Ectodermal cell (in vitro differentiated cells): ENCODE measurements around the gene CCNG1. TPM values are rescaled to one million over a fixed set of nuclear protein-coding genes. Genes with fewer than 3 reads are reported as not detected.
A peak's percentile ranks its signal among the peaks of the same experiment; 100 is the strongest.
"Not testable (repeated sequence)": the region's sequence is repeated elsewhere in the genome, so short reads cannot be mapped to it uniquely, and the experiment has no call there.

Experiments used
- H3K27ac ChIP-seq: 2 replicates; pipeline ENCODE4 v1.7.0; 2013; ENCODE audit warnings: mild to moderate bottlenecking, low read depth, low read length; ENCODE audit not compliant: insufficient read depth, poor library complexity, severe bottlenecking
- H3K27me3 ChIP-seq: 2 replicates; pipeline ENCODE4 v1.7.0; 2013; ENCODE audit warnings: mild to moderate bottlenecking, low read length; ENCODE audit not compliant: insufficient read depth, control insufficient read depth, poor library complexity, severe bottlenecking
- H3K36me3 ChIP-seq: one replicate; pipeline ENCODE4 v1.7.0; 2013; ENCODE audit warnings: low read length; ENCODE audit not compliant: control insufficient read depth, insufficient read depth
- H3K4me1 ChIP-seq: one replicate; pipeline ENCODE4 v1.7.0; 2013; ENCODE audit warnings: low read length; ENCODE audit not compliant: control insufficient read depth, insufficient read depth
- H3K4me3 ChIP-seq: 2 replicates; pipeline ENCODE4 v1.7.0; 2013; ENCODE audit warnings: low read depth, low read length, control low read depth; ENCODE audit not compliant: insufficient read depth
- H3K9me3 ChIP-seq: 2 replicates; pipeline ENCODE4 v1.7.0; 2013; ENCODE audit warnings: mild to moderate bottlenecking, low read length, moderate library complexity; ENCODE audit not compliant: control insufficient read depth
- WGBS, 2 experiments: methylation state at CpG; one replicate each; pipeline ENCODE4 v1.1.7; 2013; ENCODE audit warnings: missing lambda C conversion rate in 2 of 2; 5-methylcytosine and 5-hydroxymethylcytosine counted together
- polyA plus RNA-seq, 4 experiments: library from polyadenylated mRNA; stranded (reverse); fragments of 50-300 nt; gene quantifications; one replicate each; pipeline ENCODE4 v1.2.3, GENCODE V29; 2013

The CCNG1 gene
- 406 TPM for polyA plus RNA-seq (2013, experiment 1 of 4)
- polyA plus RNA-seq (2013, experiment 2 of 4) = 467 TPM
- polyA plus RNA-seq (2013, experiment 3 of 4) = 399 TPM
- 426 TPM for polyA plus RNA-seq (2013, experiment 4 of 4)

- no peaks in the 10 kb centered on the region for H3K27me3 ChIP-seq
- peak within 1 kb of the TSS; percentile 97 for H3K4me3 ChIP-seq
- H3K4me1 ChIP-seq = peaks cover 9% of the 10 kb centered on the region
- WGBS, 2 experiments = 0% methylated on average over 48 to 51 of the region's 51 CpGs
- no peaks in the 10 kb centered on the region for H3K9me3 ChIP-seq
- peak within 1 kb of the TSS; percentile 97 for H3K27ac ChIP-seq
- peaks cover 16% of the 10 kb centered on the region for H3K36me3 ChIP-seq
Observed at GRCh38 chr5:163437309-163438182, at the start of gene CCNG1. Gene CCNG1, plus strand, starts transcription at chr5:163437595. Its CDS starts 1,662 bp downstream, at chr5:163439257.

GRCh38 chr5:163395792-163396191 is 41.6 kb upstream of the CCNG1 start:
- H3K27me3 ChIP-seq = no peaks in the 10 kb centered on the region
- H3K4me3 ChIP-seq = no peak overlapping the region
- H3K36me3 ChIP-seq = no peaks in the 10 kb centered on the region
- H3K9me3 ChIP-seq = no peaks in the 10 kb centered on the region
- H3K4me1 ChIP-seq = no peaks in the 10 kb centered on the region
- no peak overlapping the region for H3K27ac ChIP-seq
- WGBS, 2 experiments = 94 to 97% methylated on average over 2 of the region's 2 CpGs

- not testable (repeated sequence) for H3K4me3 ChIP-seq, H3K36me3 ChIP-seq, H3K9me3 ChIP-seq, H3K4me1 ChIP-seq, H3K27ac ChIP-seq, H3K27me3 ChIP-seq
- WGBS, 2 experiments = 92 to 93% methylated on average over 7 to 9 of the region's 9 CpGs
Observed at GRCh38 chr5:163396818-163397340, 40.5 kb upstream of the CCNG1 start.

GRCh38 chr5:163397354-163397753 is 40.0 kb upstream of the CCNG1 start:
- Histone ChIP-seq H3K4me3 (no peak overlapping the region), H3K9me3 (no peaks in the 10 kb centered on the region), H3K4me1 (no peaks in the 10 kb centered on the region), H3K27ac (no peak overlapping the region), H3K27me3 (no peaks in the 10 kb centered on the region), H3K36me3 (no peaks in the 10 kb centered on the region)

GRCh38 chr5:163399923-163400322 is 37.5 kb upstream of the CCNG1 start:
- no peak overlapping the region for H3K4me3 ChIP-seq
- no peaks in the 10 kb centered on the region for H3K9me3 ChIP-seq
- no peaks in the 10 kb centered on the region for H3K27me3 ChIP-seq
- H3K4me1 ChIP-seq = no peaks in the 10 kb centered on the region
- H3K27ac ChIP-seq = no peak overlapping the region
- WGBS, 2 experiments = 67 to 71% methylated on average over 3 to 4 of the region's 4 CpGs
- H3K36me3 ChIP-seq = no peaks in the 10 kb centered on the region

GRCh38 chr5:163401271-163401670 is 36.1 kb upstream of the CCNG1 start:
- H3K36me3 ChIP-seq = no peaks in the 10 kb centered on the region
- 84 to 91% methylated on average over 4 of the region's 4 CpGs for WGBS, 2 experiments
- no peak overlapping the region for H3K27ac ChIP-seq
- H3K4me3 ChIP-seq = no peak overlapping the region
- no peaks in the 10 kb centered on the region for H3K9me3 ChIP-seq
- H3K27me3 ChIP-seq = no peaks in the 10 kb centered on the region
- no peaks in the 10 kb centered on the region for H3K4me1 ChIP-seq

GRCh38 chr5:163402007-163402406 is 35.4 kb upstream of the CCNG1 start:
- WGBS, 2 experiments = 94 to 100% methylated on average over 2 of the region's 2 CpGs
- Histone ChIP-seq H3K9me3 (no peaks in the 10 kb centered on the region), H3K4me3 (no peak overlapping the region), H3K27ac (no peak overlapping the region), H3K36me3 (no peaks in the 10 kb centered on the region), H3K4me1 (no peaks in the 10 kb centered on the region), H3K27me3 (no peaks in the 10 kb centered on the region)

- H3K27me3 ChIP-seq = no peaks in the 10 kb centered on the region
- H3K9me3 ChIP-seq = no peaks in the 10 kb centered on the region
- H3K4me3 ChIP-seq = no peak overlapping the region
- H3K36me3 ChIP-seq = no peaks in the 10 kb centered on the region
- WGBS, 2 experiments = 93 to 95% methylated on average over 7 to 10 of the region's 10 CpGs
- no peak overlapping the region for H3K27ac ChIP-seq
- H3K4me1 ChIP-seq = no peaks in the 10 kb centered on the region
Observed at GRCh38 chr5:163404364-163405173, 32.8 kb upstream of the CCNG1 start.

- Histone ChIP-seq H3K4me1 (no peaks in the 10 kb centered on the region), H3K36me3 (no peaks in the 10 kb centered on the region), H3K9me3 (no peaks in the 10 kb centered on the region), H3K27ac (no peak overlapping the region), H3K4me3 (no peak overlapping the region), H3K27me3 (no peaks in the 10 kb centered on the region)
- 92 to 96% methylated on average over 2 of the region's 2 CpGs for WGBS, 2 experiments
Observed at GRCh38 chr5:163407034-163407655, 30.2 kb upstream of the CCNG1 start.
